Keratinocyte (primary cell): Measurements from ENCODE around the gene SLC4A2. TPM values are rescaled to one million over a fixed set of nuclear protein-coding genes. Genes with fewer than 3 reads are reported as not detected.

ENCODE experiments used
- DNase-seq: peaks from one replicate; pipeline ENCODE4 v3.0.0-alpha.2; 2011; ENCODE audit warnings: low read depth, missing footprints, low spot score
- FAIRE-seq: peaks from 2 replicates; lab custom pipeline; 2011; peaks lifted over from hg19 to GRCh38; lab: Jason Lieb, UNC
- H2AFZ ChIP-seq: 2 replicates; pipeline ENCODE4 v1.6.0; 2012; ENCODE audit warnings: low read length, control low read depth, inconsistent platforms; ENCODE audit not compliant: control insufficient read depth
- H3K27ac ChIP-seq: 2 replicates; pipeline ENCODE4 v1.5.1; 2011; ENCODE audit warnings: low read length; ENCODE audit not compliant: control insufficient read depth, insufficient read depth
- H3K27me3 ChIP-seq: 3 replicates; pipeline ENCODE4 v1.6.0; 2011; ENCODE audit warnings: low read length; ENCODE audit not compliant: control insufficient read depth, insufficient read depth; ENCODE audit errors: extremely low read depth
- H3K36me3 ChIP-seq, 2 experiments: 2 replicates in 1 of 2; 3 replicates in 1 of 2; pipeline ENCODE4 v1.5.1; 2011; ENCODE audit warnings: low read length in 2 of 2, mild to moderate bottlenecking in 1 of 2; ENCODE audit not compliant: control insufficient read depth in 2 of 2, insufficient read depth in 2 of 2; ENCODE audit errors: extremely low read depth in 1 of 2
- H3K4me1 ChIP-seq: 3 replicates; pipeline ENCODE4 v1.5.1; 2011; ENCODE audit warnings: low read length; ENCODE audit not compliant: control insufficient read depth, insufficient read depth; ENCODE audit errors: extremely low read depth
- H3K4me2 ChIP-seq: 3 replicates; pipeline ENCODE4 v1.6.0; 2011; ENCODE audit warnings: low read depth, low read length; ENCODE audit not compliant: control insufficient read depth, insufficient read depth; ENCODE audit errors: extremely low read depth
- H3K4me3 ChIP-seq, 3 experiments: fragments of 200-600 bp in 1 of 3; sonication (generic) in 1 of 3; 2 replicates in 2 of 3; 3 replicates in 1 of 3; pipeline ENCODE4 v1.5.1; 2011 to 2016; ENCODE audit warnings: low read length in 3 of 3, mild to moderate bottlenecking in 3 of 3, control low read depth in 2 of 3, inconsistent platforms in 1 of 3, low read depth in 1 of 3, mixed read lengths in 1 of 3, mixed run types in 1 of 3, moderate library complexity in 1 of 3; ENCODE audit not compliant: control insufficient read depth in 2 of 3, insufficient read depth in 2 of 3; ENCODE audit errors: extremely low read depth in 1 of 3
- H3K79me2 ChIP-seq: 2 replicates; pipeline ENCODE4 v1.6.0; 2012; ENCODE audit warnings: low read length; ENCODE audit not compliant: control insufficient read depth, insufficient read depth
- H3K9ac ChIP-seq: 3 replicates; pipeline ENCODE4 v1.6.0; 2011; ENCODE audit warnings: low read length; ENCODE audit not compliant: control insufficient read depth, insufficient read depth; ENCODE audit errors: extremely low read depth
- H3K9me1 ChIP-seq: 3 replicates; pipeline ENCODE4 v1.6.0; 2011; ENCODE audit warnings: low read length; ENCODE audit not compliant: control insufficient read depth, insufficient read depth; ENCODE audit errors: extremely low read depth
- H3K9me3 ChIP-seq: 2 replicates; pipeline ENCODE4 v1.5.1; 2012; ENCODE audit warnings: low read depth, low read length; ENCODE audit not compliant: control insufficient read depth
- H4K20me1 ChIP-seq: 3 replicates; pipeline ENCODE4 v1.6.0; 2011; ENCODE audit warnings: low read length; ENCODE audit not compliant: control insufficient read depth, insufficient read depth; ENCODE audit errors: extremely low read depth
- CTCF ChIP-seq, 3 experiments: IDR thresholded peaks in 1 of 3; conservative IDR thresholded peaks in 1 of 3; optimal IDR thresholded peaks in 1 of 3; 2 replicates in 2 of 3; 3 replicates in 1 of 3; pipeline versions ENCODE3 to v1.5.1; 2011; ENCODE audit warnings: low read length in 3 of 3, mild to moderate bottlenecking in 3 of 3, moderate library complexity in 2 of 3, control low read depth in 1 of 3, inconsistent platforms in 1 of 3; ENCODE audit not compliant: insufficient read depth in 2 of 3; ENCODE audit errors: extremely low read depth in 1 of 3
- EZH2 ChIP-seq: IDR thresholded peaks from one replicate; pipeline ENCODE4 v1.6.1; 2012; ENCODE audit warnings: inconsistent platforms, mild to moderate bottlenecking, low read length, moderate library complexity
- dilution Hi-C: fragments of 300-500 bp; cut with MboI; formaldehyde crosslinking; loops from one replicate; pipeline ENCODE4 v1.7.0; 2020; ENCODE audit warnings: low sequenced_read_pairs; ENCODE audit not compliant: extremely low pct_ligation_motif_present
- polyA plus RNA-seq, 5 experiments: library from polyadenylated mRNA; depleted of rRNA in 3 of 5; stranded (reverse) in 3 of 5; stranded (forward) in 1 of 5; unstranded in 1 of 5; fragments of >200 nt; gene quantifications; 1 replicate in 1 of 5; 2 replicates in 3 of 5; 3 replicates in 1 of 5; pipeline versions ENCODE4 v1.2.1 to v1.2.3, GENCODE V29; 2011 to 2012; ENCODE audit warnings: missing spikeins in 2 of 5, low read depth in 1 of 5, low replicate concordance in 1 of 5

Gene SLC4A2
- polyA plus RNA-seq, 1 donor (not counting 4 experiments of a cell fraction or from before 2014, with no cell fraction given): 33.8 TPM

GRCh38 chr7:151056666-151057505 is 2.5 kb upstream of the SLC4A2 start:
- H2AFZ ChIP-seq: peak overlapping the region; percentile 86
- DNase-seq: no peak

GRCh38 chr7:151057506-151057988 is 1.8 kb upstream of the SLC4A2 start, which contains the start of gene CDK5:
TSS of gene CDK5 (minus strand) at chr7:151057897. CDS start at chr7:151057848, 49 bp downstream.
- Histone ChIP-seq H3K36me3 (peaks cover 6 to 7% of the 10 kb centered on the region in 2 experiments), H3K27ac (peak within 1 kb of the TSS; percentile 95), H3K27me3 (no peaks in the 10 kb centered on the region), H3K4me2 (peak within 1 kb of the TSS; percentile 99), H3K9ac (peak within 1 kb of the TSS; percentile 77), H3K9me1 (peaks cover 4% of the 10 kb centered on the region), H3K79me2 (peaks cover 27% of the 10 kb centered on the region), H3K9me3 (no peaks in the 10 kb centered on the region), H4K20me1 (no peaks in the 10 kb centered on the region), H2AFZ (peak within 1 kb of the TSS; percentile 86), H3K4me3 (peak within 1 kb of the TSS; percentile 47 to 90 (median 87)), H3K4me1 (peaks cover 37% of the 10 kb centered on the region)
- TF ChIP-seq EZH2: no peak
- no peak for TF ChIP-seq CTCF (optimal IDR thresholded peaks at IDR 0.05 in 1 of 3, IDR thresholded peaks at IDR 0.05 in 1 of 3, conservative IDR thresholded peaks at IDR 0.05 in 1 of 3; ENCODE audit: extremely low read depth in 1 of 3, insufficient read depth in 2 of 3, low read length in 3 of 3)
- dilution Hi-C loops: no loop called here
- FAIRE-seq (no peak), DNase-seq (no peak)

More at GRCh38 chr7:151056666-151057505, 2.5 kb upstream of the SLC4A2 start:
- TF ChIP-seq CTCF (optimal IDR thresholded peaks at IDR 0.05 in 1 of 3, IDR thresholded peaks at IDR 0.05 in 1 of 3, conservative IDR thresholded peaks at IDR 0.05 in 1 of 3; ENCODE audit: extremely low read depth in 1 of 3, insufficient read depth in 2 of 3, low read length in 3 of 3): no peak
- TF ChIP-seq EZH2: no peak
- H3K9me3 ChIP-seq: no peaks in the 10 kb centered on the region
- H3K4me3 ChIP-seq: peak overlapping the region; percentile 47 to 90 (median 87)
- no peak overlapping the region for H3K27ac ChIP-seq
- H3K9me1 ChIP-seq: no peaks in the 10 kb centered on the region
- H3K27me3 ChIP-seq: no peaks in the 10 kb centered on the region
- peak overlapping the region; percentile 65 for H3K9ac ChIP-seq
- no peaks in the 10 kb centered on the region for H4K20me1 ChIP-seq
- H3K36me3 ChIP-seq: peaks cover 3 to 7% of the 10 kb centered on the region in 2 experiments
- dilution Hi-C loops: no loop called here
- FAIRE-seq: no peak
- peaks cover 30% of the 10 kb centered on the region for H3K4me1 ChIP-seq
- H3K79me2 ChIP-seq: peaks cover 22% of the 10 kb centered on the region
- H3K4me2 ChIP-seq: peak overlapping the region; percentile 99
